Measurements from ENCODE around the gene MMP10.

MMP10 gene

GRCh38 chr11:102724904-102725500 lies 55.4 kb downstream of the MMP10 start, which contains the start of gene MMP8:
Gene MMP8, minus strand, starts transcription at chr11:102724954. Its CDS starts 99 bp downstream, at chr11:102724855.
- DNase-seq: no peak

GRCh38 chr11:102722821-102723220 lies 57.6 kb downstream of the MMP10 start:
- DNase-seq: no peak

All from NCI-H1417 (cell line).